Measurements from ENCODE around the gene AP3S2. TPM values are rescaled to one million over a fixed set of nuclear protein-coding genes. Genes with fewer than 3 reads are reported as not detected.

AP3S2 gene
- total and polyA plus RNA-seq, 7 donors: 24.1 to 88.5 (median 33.5) TPM

DNA sequence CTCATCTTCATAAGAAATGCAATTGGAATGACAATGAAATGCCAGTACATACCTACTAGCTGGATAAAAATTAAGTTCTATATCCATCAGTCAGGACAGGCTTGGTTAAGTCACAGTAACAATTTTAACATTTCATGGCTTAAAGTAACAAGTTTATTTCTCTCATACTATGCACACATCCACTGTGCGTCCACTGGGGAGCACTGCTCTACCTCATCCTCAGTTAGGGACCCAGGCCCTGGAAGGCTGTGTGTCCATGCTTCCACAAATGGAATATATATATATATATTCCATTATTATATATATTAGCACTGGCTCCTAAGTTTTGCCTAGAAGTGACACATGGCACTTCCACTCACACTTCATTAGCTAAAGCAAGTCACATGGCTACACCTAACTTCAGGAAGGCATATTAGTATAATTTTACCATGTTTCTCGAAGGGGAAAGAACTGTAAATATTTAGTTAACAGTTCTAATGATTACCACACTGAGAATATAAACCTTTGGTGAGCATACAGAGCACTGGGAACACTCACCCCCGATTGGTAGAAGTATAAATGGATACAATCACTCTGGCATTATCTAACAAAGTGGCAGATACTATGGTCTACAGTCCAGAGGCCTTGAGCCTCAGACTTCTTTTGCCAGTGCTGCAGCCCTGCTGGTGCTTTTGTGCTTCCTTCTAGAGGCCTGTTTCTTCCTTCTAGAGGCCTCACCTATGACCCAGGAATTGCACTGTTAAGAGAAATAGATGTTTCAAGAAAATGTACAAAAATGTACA, 28.6 kb downstream of the AP3S2 start:
- 36 to 69% methylated on average over 3 of the region's 3 CpGs for WGBS, 2 donors
- Histone ChIP-seq H3K4me1 (no peaks in the 10 kb centered on the region), H3K27ac (no peak overlapping the region), H3K9me3 (no peaks in the 10 kb centered on the region), H3K36me3 (peaks cover 0 to 62% (median 11%) of the 10 kb centered on the region in 4 donors), H3K4me3 (no peak overlapping the region), H3K27me3 (no peaks in the 10 kb centered on the region)
- TF ChIP-seq POLR2A (IDR thresholded peaks at IDR 0.05): no peak
- no peak for TF ChIP-seq POLR2AphosphoS5 (IDR thresholded peaks at IDR 0.05)
- TF ChIP-seq CTCF (IDR thresholded peaks at IDR 0.05): no peak
- TF ChIP-seq EP300 (IDR thresholded peaks at IDR 0.05): no peak
- intact Hi-C loops (cut with DNase I): no loop called here
- no peak for DNase-seq

DNA sequence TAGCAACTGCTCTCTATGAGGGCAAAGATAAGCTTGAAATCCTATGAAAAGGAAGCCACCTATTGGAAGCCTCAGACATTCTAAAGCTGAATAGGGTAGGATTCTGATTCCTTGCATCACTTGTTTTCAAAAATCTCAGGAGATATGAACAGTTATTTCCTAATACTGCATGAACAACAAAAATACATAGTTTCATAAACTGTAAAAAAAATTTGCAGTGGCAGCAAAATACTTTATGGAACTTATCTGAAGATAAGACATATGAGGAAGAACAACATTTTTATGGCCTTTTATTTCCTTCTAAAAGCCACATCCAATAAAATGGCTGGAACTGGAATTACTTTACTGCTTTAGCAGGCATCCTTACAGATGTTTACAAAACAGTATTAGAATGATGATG, 29.9 kb downstream of the AP3S2 start:
- Histone ChIP-seq H3K4me3 (no peak overlapping the region), H3K36me3 (peaks cover 0 to 64% (median 11%) of the 10 kb centered on the region in 4 donors), H3K27me3 (no peaks in the 10 kb centered on the region), H3K4me1 (no peaks in the 10 kb centered on the region), H3K9me3 (no peaks in the 10 kb centered on the region), H3K27ac (no peak overlapping the region)
- DNase-seq: no peak
- TF ChIP-seq CTCF (IDR thresholded peaks at IDR 0.05): no peak
- no peak for TF ChIP-seq POLR2A (IDR thresholded peaks at IDR 0.05)
- TF ChIP-seq POLR2AphosphoS5 (IDR thresholded peaks at IDR 0.05): no peak
- no peak for TF ChIP-seq EP300 (IDR thresholded peaks at IDR 0.05)
- intact Hi-C loops (cut with DNase I): no loop called here

GRCh38 chr15:89860891-89861290, 32.9 kb downstream of the AP3S2 start:
- intact Hi-C loops (cut with DNase I): no loop called here

DNA sequence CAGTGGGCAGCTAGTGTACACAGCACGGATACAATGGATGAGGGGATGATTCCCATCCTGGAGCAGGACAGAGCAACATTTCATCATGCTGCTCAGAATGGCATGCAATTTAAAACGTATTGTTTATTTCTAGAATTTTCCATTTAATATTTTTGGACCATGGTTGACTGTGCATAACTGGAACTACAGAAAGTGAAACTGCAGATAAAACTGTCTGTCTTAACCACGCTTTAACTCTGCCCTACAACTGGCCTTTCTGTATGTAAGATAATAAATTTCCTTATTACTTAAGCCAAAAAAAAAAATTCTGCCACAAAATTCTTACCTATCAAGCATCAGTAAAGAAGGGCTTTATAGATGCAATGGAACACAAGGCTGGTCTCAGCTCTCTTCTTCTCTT, 33.4 kb downstream of the AP3S2 start:
- WGBS, 2 donors: 15 to 45% methylated on average over 3 of the region's 3 CpGs
- intact Hi-C loops (cut with DNase I): no loop called here
- DNase-seq: no peak
- Histone ChIP-seq H3K27ac (no peak overlapping the region), H3K27me3 (no peaks in the 10 kb centered on the region), H3K4me3 (no peak overlapping the region), H3K9me3 (no peaks in the 10 kb centered on the region), H3K4me1 (no peaks in the 10 kb centered on the region), H3K36me3 (peaks cover 0 to 83% (median 7%) of the 10 kb centered on the region in 4 donors)
- TF ChIP-seq CTCF (IDR thresholded peaks at IDR 0.05) (no peak), EP300 (IDR thresholded peaks at IDR 0.05) (no peak), POLR2A (IDR thresholded peaks at IDR 0.05) (no peak), POLR2AphosphoS5 (IDR thresholded peaks at IDR 0.05) (no peak)

More at GRCh38 chr15:89860891-89861290, 32.9 kb downstream of the AP3S2 start:
- DNase-seq: no peak
- no peaks in the 10 kb centered on the region for H3K9me3 ChIP-seq
- TF ChIP-seq EP300 (IDR thresholded peaks at IDR 0.05) (no peak), POLR2A (IDR thresholded peaks at IDR 0.05) (no peak), CTCF (IDR thresholded peaks at IDR 0.05) (no peak), POLR2AphosphoS5 (IDR thresholded peaks at IDR 0.05) (no peak)
- peaks cover 0 to 87% (median 11%) of the 10 kb centered on the region in 4 donors for H3K36me3 ChIP-seq
- H3K4me1 ChIP-seq: no peaks in the 10 kb centered on the region
- no peaks in the 10 kb centered on the region for H3K27me3 ChIP-seq
- no peak overlapping the region for H3K27ac ChIP-seq
- WGBS, 2 donors: 16 to 66% methylated on average over 2 of the region's 2 CpGs
- H3K4me3 ChIP-seq: no peak overlapping the region
